GM21737 (cell line): Measurements from ENCODE around the gene DLGAP5.
A peak's percentile ranks its signal among the peaks of the same experiment; 100 is the strongest.

Experiments used
- ATAC-seq: cut with Tn5 transposase; IDR thresholded peaks from one replicate; pipeline ENCODE4 v1.9.1; 2021; ENCODE audit warnings: mild to moderate bottlenecking, moderate library complexity; ENCODE audit not compliant: unreplicated experiment

DLGAP5 gene

GRCh38 chr14:55188686-55189295, 2.6 kb downstream of the DLGAP5 start:
- ATAC-seq: no peak

GRCh38 chr14:55180434-55180833, 11.0 kb downstream of the DLGAP5 start:
- peak; percentile 79 for ATAC-seq

GRCh38 chr14:55180006-55180405, 11.4 kb downstream of the DLGAP5 start:
- ATAC-seq: no peak

GRCh38 chr14:55170526-55170925, 20.9 kb downstream of the DLGAP5 start:
- no peak for ATAC-seq

GRCh38 chr14:55160989-55161388, 30.4 kb downstream of the DLGAP5 start:
- ATAC-seq: no peak

GRCh38 chr14:55158412-55158811, 33.0 kb downstream of the DLGAP5 start:
- ATAC-seq: no peak

GRCh38 chr14:55157080-55157479, 34.3 kb downstream of the DLGAP5 start:
- no peak for ATAC-seq

GRCh38 chr14:55153951-55154350, 37.4 kb downstream of the DLGAP5 start:
- ATAC-seq: no peak

- no peak for ATAC-seq
These were observed 39.2 kb downstream of the DLGAP5 start for GRCh38 chr14:55152052-55152753.

- no peak for ATAC-seq
These were observed 39.8 kb downstream of the DLGAP5 start for GRCh38 chr14:55151601-55152000.

GRCh38 chr14:55146425-55146824, 45.0 kb downstream of the DLGAP5 start:
- ATAC-seq: no peak

GRCh38 chr14:55142466-55142865, 48.9 kb downstream of the DLGAP5 start:
- ATAC-seq: no peak

- no peak for ATAC-seq
These were observed 49.6 kb downstream of the DLGAP5 start for GRCh38 chr14:55141825-55142224.

GRCh38 chr14:55139696-55140509, 51.5 kb downstream of the DLGAP5 start:
- ATAC-seq: no peak

- no peak for ATAC-seq
These were observed 52.2 kb downstream of the DLGAP5 start for GRCh38 chr14:55139141-55139540.

- no peak for ATAC-seq
These were observed 53.3 kb downstream of the DLGAP5 start for GRCh38 chr14:55138091-55138490.

GRCh38 chr14:55136885-55137786, 54.2 kb downstream of the DLGAP5 start:
- no peak for ATAC-seq

GRCh38 chr14:55136241-55136640, 55.1 kb downstream of the DLGAP5 start:
- ATAC-seq: no peak

GRCh38 chr14:55133416-55133815, 58.0 kb downstream of the DLGAP5 start:
- no peak for ATAC-seq

GRCh38 chr14:55131370-55132137, 59.8 kb downstream of the DLGAP5 start:
- ATAC-seq: no peak
